ENCODE results near the gene SFRP2.

Gene SFRP2, protein sequence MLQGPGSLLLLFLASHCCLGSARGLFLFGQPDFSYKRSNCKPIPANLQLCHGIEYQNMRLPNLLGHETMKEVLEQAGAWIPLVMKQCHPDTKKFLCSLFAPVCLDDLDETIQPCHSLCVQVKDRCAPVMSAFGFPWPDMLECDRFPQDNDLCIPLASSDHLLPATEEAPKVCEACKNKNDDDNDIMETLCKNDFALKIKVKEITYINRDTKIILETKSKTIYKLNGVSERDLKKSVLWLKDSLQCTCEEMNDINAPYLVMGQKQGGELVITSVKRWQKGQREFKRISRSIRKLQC

GRCh38 chr4:153788413-153789276 is at the start of gene SFRP2:
Gene SFRP2, minus strand, starts transcription at chr4:153789083. Its CDS starts 248 bp downstream, at chr4:153788835.
- no peak for DNase-seq

- no peak for DNase-seq
Observed at GRCh38 chr4:153838564-153838963, 49.7 kb upstream of the SFRP2 start.

DNA sequence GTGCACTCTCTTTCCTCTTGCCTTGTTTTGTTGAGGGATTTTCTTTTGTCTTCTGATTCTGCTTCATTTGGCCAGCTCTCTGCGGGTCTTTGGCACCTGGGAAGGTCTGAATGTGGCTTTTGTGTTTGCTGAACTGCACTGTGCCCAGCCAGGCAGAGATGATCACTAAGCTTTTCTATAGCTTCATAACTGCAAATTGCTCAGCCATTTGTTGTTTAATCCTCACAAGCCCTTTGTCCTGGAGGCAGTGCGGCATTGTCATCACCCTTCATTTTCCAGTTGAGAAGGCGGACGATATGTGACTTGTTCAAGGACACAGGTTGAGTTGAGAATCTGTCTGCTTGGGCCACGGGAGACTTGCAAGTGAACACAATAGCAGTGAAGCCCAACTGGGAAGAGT is 46.0 kb upstream of the SFRP2 start:
- no peak for DNase-seq

DNA sequence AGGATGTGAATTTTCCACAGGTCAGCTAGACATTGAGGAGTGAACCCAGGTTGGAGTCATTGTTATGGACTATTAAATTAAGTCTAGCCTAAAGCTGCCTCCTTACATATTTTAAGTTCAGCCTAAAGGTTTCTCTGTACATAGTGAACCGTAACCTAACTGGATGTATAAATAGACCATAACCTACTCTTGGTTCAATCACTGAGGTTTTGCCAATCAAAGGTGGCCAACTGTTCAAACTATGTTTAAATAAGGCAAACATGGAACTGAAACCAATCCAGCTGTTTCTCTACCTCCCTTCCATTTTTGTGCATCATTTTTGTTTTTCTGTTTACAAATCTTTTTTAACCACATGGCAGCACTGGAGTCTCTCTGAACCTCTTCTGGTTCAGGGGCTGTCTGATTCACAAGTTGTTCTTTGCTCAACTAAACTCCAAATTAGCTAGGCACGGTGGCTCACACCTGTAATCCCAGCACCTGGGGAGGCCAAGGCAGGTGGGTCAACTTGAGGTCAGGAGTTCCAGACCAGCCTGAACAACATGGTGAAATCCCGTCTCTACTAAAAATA is 43.9 kb upstream of the SFRP2 start:
- no peak for DNase-seq

GRCh38 chr4:153832054-153832453 is 43.2 kb upstream of the SFRP2 start:
- DNase-seq: no peak

- no peak for DNase-seq
Observed at GRCh38 chr4:153831245-153831644, 42.4 kb upstream of the SFRP2 start.

GRCh38 chr4:153825691-153826090 is 36.8 kb upstream of the SFRP2 start:
- no peak for DNase-seq

- no peak for DNase-seq
Observed at GRCh38 chr4:153825126-153825525, 36.2 kb upstream of the SFRP2 start.

GRCh38 chr4:153824501-153824900 is 35.6 kb upstream of the SFRP2 start:
- no peak for DNase-seq

DNA sequence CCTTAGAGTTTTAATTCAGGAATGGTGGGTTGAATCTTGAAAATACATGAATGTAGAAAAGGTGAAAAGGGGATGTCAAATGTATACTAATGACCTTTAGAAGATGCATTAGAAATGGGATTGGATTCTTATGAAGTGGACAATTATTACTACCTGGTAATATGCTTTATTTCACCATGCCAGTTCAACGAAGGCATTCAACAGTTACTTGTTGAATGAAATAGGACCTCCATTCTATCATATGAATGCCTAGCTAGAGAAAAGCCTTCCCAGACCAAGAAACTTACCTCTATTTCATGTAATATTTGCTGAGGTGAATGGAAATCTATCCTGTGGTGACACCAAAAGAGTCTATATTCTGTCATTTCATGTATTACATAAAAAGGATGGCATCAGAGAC is 34.6 kb upstream of the SFRP2 start:
- no peak for DNase-seq

DNA sequence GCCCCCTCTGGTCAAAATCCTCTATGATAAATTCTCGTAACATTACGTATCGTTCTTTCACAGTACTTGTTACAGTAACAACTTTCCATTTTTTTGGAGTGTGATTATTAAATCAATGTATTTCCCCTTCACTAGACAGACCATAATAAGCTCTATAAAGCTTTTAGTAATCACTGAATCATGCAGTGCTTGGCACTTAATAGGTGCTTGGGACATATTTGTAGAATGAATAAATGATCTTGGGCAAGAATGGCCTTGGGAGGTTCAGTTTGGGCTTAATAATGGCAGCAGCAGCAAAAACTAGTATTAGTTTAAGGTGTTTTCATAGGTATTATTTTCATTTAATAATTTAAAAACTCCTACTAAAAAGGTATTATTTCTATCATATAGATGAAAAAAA is 33.4 kb upstream of the SFRP2 start:
- no peak for DNase-seq

- no peak for DNase-seq
Observed at GRCh38 chr4:153817466-153817865, 28.6 kb upstream of the SFRP2 start.

DNA sequence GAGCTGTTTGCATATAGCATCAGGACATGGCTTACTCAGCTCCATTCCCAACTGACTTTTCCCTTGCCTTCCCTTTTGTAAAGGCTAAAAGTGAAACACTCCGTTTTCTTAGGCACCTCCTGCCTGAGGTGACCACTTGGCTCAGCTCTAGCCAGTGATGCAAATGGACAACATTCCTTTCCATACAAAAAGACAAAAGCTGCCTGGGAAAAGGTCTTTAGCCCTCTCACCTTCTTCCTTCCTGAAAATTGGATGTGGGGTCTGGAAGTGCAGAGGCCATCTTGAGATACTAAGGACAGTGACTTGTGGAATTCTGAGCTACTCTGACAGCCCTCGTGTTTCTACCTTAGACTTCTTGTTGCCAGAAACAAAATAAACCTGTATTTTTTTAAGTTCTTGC is 27.7 kb upstream of the SFRP2 start:
- no peak for DNase-seq

DNA sequence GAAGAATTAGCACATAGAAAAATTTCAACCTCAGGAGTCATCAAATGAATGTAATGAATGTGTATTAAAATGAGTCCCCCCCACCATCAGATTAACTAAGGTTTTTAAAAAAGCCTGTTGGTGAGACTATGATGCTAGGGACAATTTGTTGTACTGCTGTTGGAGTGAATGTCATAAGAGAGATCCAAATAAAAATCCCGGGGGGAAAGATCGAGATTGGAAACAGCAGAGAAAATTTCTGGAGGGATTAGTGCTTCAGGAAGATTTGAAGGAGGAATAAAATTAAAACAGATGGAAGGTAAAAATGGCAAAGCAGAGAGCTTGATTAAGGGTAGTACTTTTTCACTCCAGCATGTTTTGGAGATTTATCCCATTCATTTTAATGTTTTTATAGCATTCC is 25.9 kb upstream of the SFRP2 start:
- no peak for DNase-seq

DNA sequence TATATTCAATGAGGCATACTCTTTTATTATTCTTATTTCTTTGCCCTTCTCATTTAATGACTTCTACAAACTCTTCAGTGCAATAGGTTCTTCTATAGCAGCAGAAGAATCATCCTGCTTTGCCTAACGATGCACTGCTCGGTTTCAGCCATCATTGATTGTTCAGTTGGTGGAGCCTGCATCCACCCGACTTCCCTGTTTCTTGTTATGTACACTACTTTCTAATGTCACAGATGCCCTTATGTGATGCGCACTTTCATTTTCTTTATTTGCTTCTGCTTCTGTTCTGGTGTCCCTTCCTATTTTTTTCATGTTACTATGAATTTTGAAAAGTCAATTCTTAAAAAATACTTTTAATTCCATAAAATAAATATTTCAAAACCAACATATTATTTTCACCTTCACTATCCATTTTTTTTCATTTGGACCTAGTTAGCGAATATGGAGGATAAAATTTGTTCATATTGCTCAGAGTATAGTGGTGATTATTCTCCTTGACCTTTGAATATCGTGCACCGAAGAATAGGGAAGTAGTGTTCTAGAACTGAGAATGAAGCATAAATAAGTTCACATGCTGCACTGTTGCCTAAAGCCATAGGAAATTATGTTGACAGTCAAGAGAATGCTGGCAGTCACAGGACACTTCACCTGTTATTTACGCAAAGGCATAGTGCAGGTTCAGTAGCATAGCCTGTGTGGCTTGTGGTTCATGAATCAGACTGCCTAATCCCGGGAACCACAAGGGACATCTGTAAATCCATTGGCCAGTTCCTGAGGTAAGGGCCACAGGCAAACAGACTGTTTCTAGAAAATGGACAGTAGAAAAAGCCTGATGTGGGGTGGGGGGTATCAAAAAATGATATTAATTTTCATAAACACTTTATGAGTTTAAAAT is 21.3 kb upstream of the SFRP2 start:
- no peak for DNase-seq

DNA sequence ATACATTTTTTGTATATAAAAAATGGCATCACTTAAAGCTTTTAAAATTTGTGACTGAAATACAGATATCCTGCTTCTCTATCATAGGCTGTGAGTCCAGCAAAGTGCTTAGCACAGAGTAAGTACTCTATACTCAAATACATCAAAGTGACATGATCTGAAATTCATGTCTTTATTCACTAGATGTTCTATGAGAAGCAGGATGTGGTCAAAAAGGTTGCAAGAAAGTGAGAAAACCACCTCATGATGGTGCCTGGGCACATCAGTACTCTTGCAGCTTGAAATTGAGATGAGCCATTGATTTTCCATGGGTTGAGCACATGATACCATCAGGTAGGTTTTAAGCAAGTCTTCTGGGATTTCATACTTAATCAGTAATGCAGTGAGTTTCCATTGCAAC is 20.4 kb upstream of the SFRP2 start:
- DNase-seq: peak; percentile 0

DNA sequence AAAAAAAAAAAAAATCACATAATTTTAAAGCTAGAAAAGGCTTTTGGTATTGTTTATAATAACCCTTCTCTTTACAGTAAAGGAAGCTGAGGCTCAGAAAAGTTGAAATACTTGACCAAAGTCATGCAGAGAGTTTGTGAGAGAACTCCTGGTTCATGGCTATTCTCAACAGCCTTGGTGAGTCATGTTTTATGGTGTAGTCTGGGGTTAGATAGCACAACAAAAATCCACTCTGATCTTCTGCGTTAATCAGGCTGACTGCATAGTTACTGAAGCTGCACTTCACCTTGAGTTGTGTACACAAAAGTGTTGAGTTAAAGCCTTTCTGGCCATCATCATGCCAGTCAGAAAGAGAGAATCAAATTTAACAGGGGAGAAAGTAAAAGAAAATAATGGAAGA is 19.3 kb upstream of the SFRP2 start:
- DNase-seq: no peak

DNA sequence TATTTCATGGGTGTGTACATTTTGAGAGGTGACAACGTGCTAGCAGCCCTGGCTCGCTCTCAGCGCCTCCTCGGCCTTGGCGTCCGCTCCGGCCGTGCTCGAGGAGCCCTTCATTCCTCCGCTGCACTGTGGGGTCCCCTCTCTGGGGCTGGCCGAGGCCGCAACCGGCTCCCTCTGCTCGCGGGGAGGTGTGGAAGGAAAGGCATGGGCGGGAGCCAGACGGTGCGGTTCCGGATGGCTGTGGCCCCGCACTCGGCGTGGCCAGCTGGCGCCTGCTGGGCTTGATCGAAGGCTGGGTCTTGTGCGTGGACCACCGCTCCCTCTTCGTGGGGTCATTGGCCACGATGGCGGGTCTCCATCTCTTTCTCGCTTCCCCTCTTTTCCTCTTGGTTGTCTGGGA is 17.2 kb upstream of the SFRP2 start:
- DNase-seq: no peak

DNA sequence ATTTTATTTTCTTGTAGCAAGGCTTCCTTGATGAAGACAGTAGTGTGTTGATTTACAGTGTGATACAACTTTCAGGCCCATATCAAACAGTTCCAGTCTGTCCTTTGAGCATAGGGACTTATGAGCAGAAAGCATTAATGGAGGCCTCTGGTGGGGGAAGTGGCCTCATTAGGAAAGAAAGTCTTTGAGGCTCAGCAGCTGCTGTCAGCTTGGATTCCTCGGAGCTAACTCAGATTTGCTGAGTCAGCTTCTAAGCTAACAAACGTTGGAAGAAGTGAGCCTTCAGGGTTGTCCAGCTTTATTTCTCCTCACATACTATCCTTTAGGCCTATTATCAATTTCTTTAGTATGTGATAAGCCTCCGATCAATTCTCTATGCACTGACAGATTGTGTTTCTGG is 15.8 kb upstream of the SFRP2 start:
- DNase-seq: no peak

DNA sequence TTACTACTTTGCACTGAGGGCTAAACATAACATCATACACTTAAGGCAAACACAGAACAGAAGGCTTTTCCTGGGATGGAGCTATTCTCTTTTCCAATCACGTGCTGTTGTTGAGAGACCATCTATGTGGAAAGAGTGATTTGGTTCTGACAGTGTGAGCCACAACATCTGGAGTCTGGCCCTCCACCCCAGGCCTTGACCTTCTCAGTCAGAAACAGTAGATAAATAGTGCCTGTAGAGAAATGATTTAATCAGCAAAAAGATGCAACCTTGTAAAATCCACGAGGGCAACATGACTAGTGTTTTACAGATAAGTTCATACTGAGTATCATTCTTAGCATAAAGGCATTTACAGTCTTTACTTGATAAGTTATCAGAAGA is 10.8 kb upstream of the SFRP2 start:
- DNase-seq: no peak

GRCh38 chr4:153798901-153799693 is 10.2 kb upstream of the SFRP2 start:
- DNase-seq: no peak

DNA sequence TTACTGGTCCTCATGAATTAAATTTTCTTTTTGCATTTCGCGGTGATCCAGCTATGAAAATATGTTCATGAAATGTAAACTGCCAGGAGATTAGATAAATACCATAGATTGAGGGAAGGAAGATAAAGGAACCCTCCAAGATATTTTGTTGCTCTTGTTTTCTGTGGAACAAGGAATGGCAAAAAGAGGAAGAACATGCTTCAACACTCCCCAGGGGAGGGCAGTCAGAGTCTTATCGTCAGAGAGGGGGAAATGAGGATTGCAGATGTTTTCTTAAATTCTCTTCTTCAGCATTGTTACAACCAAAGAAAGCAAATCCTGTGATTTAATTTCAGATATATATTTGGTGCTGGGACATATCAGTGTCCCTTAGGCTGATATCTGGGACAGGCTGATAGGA is 9.5 kb upstream of the SFRP2 start:
- DNase-seq: no peak

Measured in stimulated activated naive CD4-positive, alpha-beta T cell treated with Interleukin-2 at 50 U/mL for 16 hours (primary cell).